Esophagus (tissue), 2 donors: ENCODE data around the gene MGARP. TPM values are rescaled to one million over a fixed set of nuclear protein-coding genes. Genes with fewer than 3 reads are reported as not detected.

Experiments used
- polyA plus RNA-seq, 2 donors: library from polyadenylated mRNA; stranded (reverse); fragments of 200-250 nt; gene quantifications; one replicate each; pipeline ENCODE4 v1.2.3, GENCODE V29; 2013
- donor health status: healthy with polysubstance abuse.
- donor health status: Bipolar disorder and iron deficiency.

The MGARP gene
- polyA plus RNA-seq, 2 donors: 0.18 to 0.24 TPM

Other genes with a start within 250 kb of the MGARP start
- 10 to 100 TPM; 12.4 to 13.6 TPM for gene ELF2, start 103.0 kb downstream of the MGARP start, polyA plus RNA-seq
- gene NAA15, start 21.3 kb upstream of the MGARP start, polyA plus RNA-seq: 10 to 100 TPM in 1 of 2 donors, 1 to 10 TPM in 1; 5.6 to 11.4 TPM
- 100 to 1,000 TPM in 1 of 2 donors, 10 to 100 TPM in 1; 79.0 to 102 TPM for gene NDUFC1, start 22.3 kb upstream of the MGARP start, polyA plus RNA-seq
- gene RAB33B, start 173.9 kb upstream of the MGARP start, polyA plus RNA-seq: 1 to 10 TPM; 1.8 to 2.3 TPM